Activated CD8-positive, alpha-beta T cell treated with anti-CD3 and anti-CD28 coated beads for 36 hours (primary cell): Measurements from ENCODE around the gene PCDHGA8. TPM values are rescaled to one million over a fixed set of nuclear protein-coding genes. Genes with fewer than 3 reads are reported as not detected.
A peak's percentile ranks its signal among the peaks of the same experiment; 100 is the strongest.
"Not testable (repeated sequence)": the region's sequence is repeated elsewhere in the genome, so short reads cannot be mapped to it uniquely, and the experiment has no call there.

Source experiments
- ATAC-seq: fragments of 200-7000 bp; cut with Tn5 transposase; one replicate; pipeline ENCODE4 v1.10.0; 2021; ENCODE audit warnings: mild to moderate bottlenecking, moderate library complexity
- CTCF ChIA-PET: fragments of 350-600 bp; sonication (Branson Sonifier 250); formaldehyde crosslinking; loops from one replicate; lab custom pipeline; 2021; ENCODE audit warnings: antibody characterized with exemption; lab: Charles Lee
- POLR2A ChIA-PET: fragments of 350-600 bp; sonication (Branson Sonifier 250); formaldehyde crosslinking; loops from one replicate; lab custom pipeline; 2021; ENCODE audit warnings: antibody characterized with exemption; lab: Charles Lee
- DNase-seq: peaks from one replicate; pipeline ENCODE4 v3.0.0-alpha.2; 2020
- H3K27ac Mint-ChIP-seq: one replicate; pipeline ENCODE4 v1.8.0; 2021; ENCODE audit warnings: mild to moderate bottlenecking, mixed read lengths
- H3K27me3 Mint-ChIP-seq: one replicate; pipeline ENCODE4 v1.8.0; 2021; ENCODE audit warnings: mixed read lengths
- H3K36me3 Mint-ChIP-seq: one replicate; pipeline ENCODE4 v1.8.0; 2021; ENCODE audit warnings: low read depth, mixed read lengths
- H3K4me1 Mint-ChIP-seq: one replicate; pipeline ENCODE4 v1.8.0; 2021; ENCODE audit warnings: low read depth, mixed read lengths
- H3K4me3 Mint-ChIP-seq: one replicate; pipeline ENCODE4 v1.8.0; 2021; ENCODE audit warnings: mild to moderate bottlenecking, moderate library complexity, mixed read lengths
- H3K9me3 Mint-ChIP-seq: one replicate; pipeline ENCODE4 v1.8.0; 2021; ENCODE audit warnings: mixed read lengths
- CTCF ChIP-seq: fragments of 200-600 bp; IDR thresholded peaks from one replicate; pipeline ENCODE4 v1.8.0; 2022; ENCODE audit warnings: antibody characterized with exemption, mild to moderate bottlenecking
- intact Hi-C: fragments of 100-400 bp; cut with micrococcal nuclease; formaldehyde crosslinking; loops from one replicate; pipeline ENCODE4 v1.10.0; 2022
- total RNA-seq, 2 experiments: library from RNA; stranded (reverse); gene quantifications; one replicate each; pipeline ENCODE4 v1.2.3, GENCODE V29; 2021

PCDHGA8 gene
- total RNA-seq, 2 experiments from 2014 or later, result not detected

- TF ChIP-seq CTCF, result no peak
- POLR2A ChIA-PET, result no interaction called here
- H3K27ac Mint-ChIP-seq, result no peak overlapping the region
- CTCF ChIA-PET, result interaction anchor here (0.6 to 3.7 kb wide), 35 partner anchors 8 to 572 kb away, joined by 3 to 45 read pairs (median 5); partner anchors contain the start of genes PCDHGA1, PCDHGA12, PCDHGA3 and PCDHGA4
- ATAC-seq, result no peak
- DNase-seq, result no peak
- intact Hi-C loops, result loop anchor here (5.0 kb wide), 2 partner anchors 99 to 144 kb away; no protein-coding TSS in a partner anchor
- peak overlapping the region; percentile 73 for H3K4me3 Mint-ChIP-seq
- peaks cover 30% of the 10 kb centered on the region for H3K36me3 Mint-ChIP-seq
- H3K27me3 Mint-ChIP-seq, result peaks cover 71% of the 10 kb centered on the region
- H3K9me3 Mint-ChIP-seq, result peaks cover 31% of the 10 kb centered on the region
- peaks cover 16% of the 10 kb centered on the region for H3K4me1 Mint-ChIP-seq
Observed at GRCh38 chr5:141413540-141414069, 21.2 kb downstream of the PCDHGA8 start.

- CTCF ChIA-PET, result interaction anchor here (1.8 to 3.9 kb wide), 8 partner anchors 12 to 149 kb away, joined by 5 to 45 read pairs (median 21); partner anchors contain the start of genes PCDHGA12, PCDHGA8, PCDHGA9 and PCDHGB3
- peaks cover 30% of the 10 kb centered on the region for H3K9me3 Mint-ChIP-seq
- H3K4me3 Mint-ChIP-seq, result not testable (repeated sequence)
Observed at GRCh38 chr5:141414548-141415274, 22.3 kb downstream of the PCDHGA8 start.

GRCh38 chr5:141415275-141415618 lies 22.8 kb downstream of the PCDHGA8 start:
- Mint-ChIP-seq H3K4me1 (peaks cover 16% of the 10 kb centered on the region), H3K4me3 (peak overlapping the region; percentile 32), H3K27me3 (peaks cover 68% of the 10 kb centered on the region), H3K9me3 (peaks cover 31% of the 10 kb centered on the region), H3K36me3 (peaks cover 31% of the 10 kb centered on the region)
- CTCF ChIA-PET, result interaction anchor here (0.9 to 3.9 kb wide), 5 partner anchors 59 to 148 kb away, joined by 3 to 17 read pairs (median 4); partner anchors contain the start of genes PCDHGA3 and PCDHGB1
- H3K27ac Mint-ChIP-seq, POLR2A ChIA-PET, intact Hi-C loops, ATAC-seq, DNase-seq: not testable (repeated sequence)

More at GRCh38 chr5:141414548-141415274, 22.3 kb downstream of the PCDHGA8 start:
- not testable (repeated sequence) for ATAC-seq, H3K27ac Mint-ChIP-seq, DNase-seq
- Mint-ChIP-seq H3K4me1 (peaks cover 16% of the 10 kb centered on the region), H3K27me3 (peaks cover 69% of the 10 kb centered on the region), H3K36me3 (peaks cover 32% of the 10 kb centered on the region)
- POLR2A ChIA-PET, result interaction anchor here (0.6 kb wide), 1 partner anchor 23 kb away, joined by 3 read pairs; no protein-coding TSS in a partner anchor
- intact Hi-C loops, result loop anchor here (5.0 kb wide), 2 partner anchors 98 to 143 kb away; no protein-coding TSS in a partner anchor

GRCh38 chr5:141417494-141418172 lies 25.2 kb downstream of the PCDHGA8 start, which contains the start of gene PCDHGB7:
Gene PCDHGB7 (plus strand): TSS chr5:141417677. CDS start chr5:141417860, 183 bp downstream.
- Mint-ChIP-seq H3K4me1 (peaks cover 19% of the 10 kb centered on the region), H3K27me3 (peaks cover 77% of the 10 kb centered on the region), H3K9me3 (peaks cover 39% of the 10 kb centered on the region), H3K4me3 (peak within 1 kb of the TSS; percentile 64), H3K36me3 (peaks cover 39% of the 10 kb centered on the region)
- H3K27ac Mint-ChIP-seq, intact Hi-C loops, POLR2A ChIA-PET: not testable (repeated sequence)
- peak; percentile 75 for DNase-seq
- TF ChIP-seq CTCF, result peak; percentile 63
- ATAC-seq, result peak; percentile 76
- CTCF ChIA-PET, result interaction anchor here (0.8 to 6.5 kb wide), 13 partner anchors 9 to 209 kb away, joined by 3 to 71 read pairs (median 4); partner anchors contain the start of genes PCDHB12, PCDHGA12 and PCDHGB6

GRCh38 chr5:141419074-141419880 lies 26.8 kb downstream of the PCDHGA8 start:
- no peak for ATAC-seq
- intact Hi-C loops, result no loop called here
- peaks cover 35% of the 10 kb centered on the region for H3K9me3 Mint-ChIP-seq
- no peak overlapping the region for H3K27ac Mint-ChIP-seq
- no peak overlapping the region for H3K4me3 Mint-ChIP-seq
- TF ChIP-seq CTCF, result no peak
- DNase-seq, result no peak
- peaks cover 35% of the 10 kb centered on the region for H3K36me3 Mint-ChIP-seq
- ChIA-PET POLR2A (no interaction called here), CTCF (interaction anchor here (0.9 to 6.5 kb wide), 9 partner anchors 11 to 145 kb away, joined by 3 to 71 read pairs (median 10); partner anchors contain the start of genes PCDHGA12, PCDHGC3 and PCDHGC4)
- H3K27me3 Mint-ChIP-seq, result peaks cover 72% of the 10 kb centered on the region
- peaks cover 13% of the 10 kb centered on the region for H3K4me1 Mint-ChIP-seq
